Epidermal melanocyte (primary cell): ENCODE data around the gene IL2RA.
"Not testable (repeated sequence)": the region's sequence is repeated elsewhere in the genome, so short reads cannot be mapped to it uniquely, and the experiment has no call there.

Experiments
- DNase-seq: peaks from one replicate; pipeline ENCODE4 v3.0.0; 2011; ENCODE audit warnings: low spot score; ENCODE audit not compliant: insufficient read length

The IL2RA gene

GRCh38 chr10:6083523-6084475 lies 21.6 kb upstream of the IL2RA start:
- DNase-seq, result no peak

- DNase-seq, result no peak
Measured at GRCh38 chr10:6082496-6083395, 20.6 kb upstream of the IL2RA start.

GRCh38 chr10:6080417-6080973 lies 18.3 kb upstream of the IL2RA start:
- DNase-seq, result no peak

GRCh38 chr10:6079044-6079443 lies 16.9 kb upstream of the IL2RA start:
- no peak for DNase-seq

GRCh38 chr10:6077071-6077675 lies 15.0 kb upstream of the IL2RA start:
- DNase-seq, result no peak

- DNase-seq, result no peak
Measured at GRCh38 chr10:6074489-6075301, 12.5 kb upstream of the IL2RA start.

- DNase-seq, result no peak
Measured at GRCh38 chr10:6072215-6072934, 10.2 kb upstream of the IL2RA start.

- no peak for DNase-seq
Measured at GRCh38 chr10:6071181-6072175, 9.3 kb upstream of the IL2RA start.

GRCh38 chr10:6070660-6071059 lies 8.5 kb upstream of the IL2RA start:
- DNase-seq, result no peak

GRCh38 chr10:6069081-6069931 lies 7.1 kb upstream of the IL2RA start:
- DNase-seq, result no peak

- no peak for DNase-seq
Measured at GRCh38 chr10:6068422-6068821, 6.3 kb upstream of the IL2RA start.

GRCh38 chr10:6068006-6068405 lies 5.8 kb upstream of the IL2RA start:
- no peak for DNase-seq

- DNase-seq, result no peak
Measured at GRCh38 chr10:6067457-6067856, 5.3 kb upstream of the IL2RA start.

GRCh38 chr10:6065835-6066234 lies 3.7 kb upstream of the IL2RA start:
- no peak for DNase-seq

GRCh38 chr10:6065406-6065805 lies 3.2 kb upstream of the IL2RA start:
- no peak for DNase-seq

- DNase-seq, result not testable (repeated sequence)
Measured at GRCh38 chr10:6064726-6065125, 2.6 kb upstream of the IL2RA start.

GRCh38 chr10:6064119-6064518 lies 2.0 kb upstream of the IL2RA start:
- DNase-seq, result no peak

- no peak for DNase-seq
Measured at GRCh38 chr10:6061056-6061455, 1.1 kb downstream of the IL2RA start.
